Suppressor macrophage treated with lipopolysaccharide for 4 hours (primary cell): Measurements from ENCODE around the gene BATF3.
"Not testable (repeated sequence)": the region's sequence is repeated elsewhere in the genome, so short reads cannot be mapped to it uniquely, and the experiment has no call there.

ENCODE experiments used
- DNase-seq: peaks from one replicate; pipeline ENCODE4 v3.0.0-alpha.2; 2020

The BATF3 gene

GRCh38 chr1:212683357-212683722, 16.3 kb downstream of the BATF3 start:
- peak; percentile 92 for DNase-seq

GRCh38 chr1:212680680-212681389, 18.8 kb downstream of the BATF3 start:
- peak; percentile 83 for DNase-seq

- DNase-seq = peak; percentile 84
Observed at GRCh38 chr1:212678456-212679410, 20.9 kb downstream of the BATF3 start.

- no peak for DNase-seq
Observed at GRCh38 chr1:212677573-212677972, 22.1 kb downstream of the BATF3 start.

- no peak for DNase-seq
Observed at GRCh38 chr1:212677136-212677535, 22.5 kb downstream of the BATF3 start.

GRCh38 chr1:212675675-212676074, 24.0 kb downstream of the BATF3 start:
- DNase-seq = no peak

GRCh38 chr1:212674872-212675271, 24.8 kb downstream of the BATF3 start:
- DNase-seq = no peak

GRCh38 chr1:212671342-212672031, 28.2 kb downstream of the BATF3 start:
- peak; percentile 90 for DNase-seq

- no peak for DNase-seq
Observed at GRCh38 chr1:212670882-212671281, 28.8 kb downstream of the BATF3 start.

- DNase-seq = no peak
Observed at GRCh38 chr1:212670301-212670700, 29.3 kb downstream of the BATF3 start.

- no peak for DNase-seq
Observed at GRCh38 chr1:212669600-212669999, 30.0 kb downstream of the BATF3 start.

GRCh38 chr1:212669102-212669501, 30.5 kb downstream of the BATF3 start:
- peak; percentile 87 for DNase-seq

- DNase-seq = no peak
Observed at GRCh38 chr1:212668477-212668876, 31.2 kb downstream of the BATF3 start.

- peak; percentile 93 for DNase-seq
Observed at GRCh38 chr1:212667223-212668139, 32.2 kb downstream of the BATF3 start.

GRCh38 chr1:212666116-212666775, 33.4 kb downstream of the BATF3 start:
- DNase-seq = no peak

GRCh38 chr1:212665241-212666115, 34.2 kb downstream of the BATF3 start:
- peak; percentile 87 for DNase-seq

GRCh38 chr1:212664409-212665199, 35.0 kb downstream of the BATF3 start:
- DNase-seq = no peak

GRCh38 chr1:212658250-212658649, 41.4 kb downstream of the BATF3 start:
- DNase-seq = not testable (repeated sequence)

- DNase-seq = no peak
Observed at GRCh38 chr1:212656730-212657129, 42.9 kb downstream of the BATF3 start.
